Measurements from ENCODE around the gene HOOK1.
"Not testable (repeated sequence)": the region's sequence is repeated elsewhere in the genome, so short reads cannot be mapped to it uniquely, and the experiment has no call there.

Gene HOOK1

DNA sequence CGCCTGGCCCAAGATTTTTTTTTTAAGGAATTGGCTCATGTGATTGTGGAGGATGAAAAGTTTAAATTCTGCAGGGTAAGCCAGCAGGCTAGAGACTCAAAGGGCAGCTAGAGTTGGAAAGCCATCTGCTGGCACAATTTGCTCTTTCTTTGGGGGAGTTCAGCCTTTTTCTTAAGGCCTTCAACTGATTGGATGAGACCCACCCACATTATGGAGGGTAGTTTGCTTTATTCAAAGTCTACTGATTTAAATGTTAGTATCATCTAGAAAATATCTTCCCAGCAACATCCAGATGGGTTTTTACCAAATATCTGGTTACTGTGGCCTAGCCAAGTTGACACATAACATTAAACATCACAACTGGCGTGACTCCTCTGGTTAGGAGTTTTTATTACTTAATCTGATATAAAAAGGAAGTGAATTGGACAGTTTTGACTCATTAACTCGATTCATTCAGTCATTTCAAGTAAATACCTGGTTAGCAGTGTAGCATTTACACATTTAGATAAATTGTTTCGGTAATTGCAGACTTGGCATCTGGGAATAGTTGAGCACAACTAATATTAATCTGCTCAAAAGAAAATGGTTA lies 12.4 kb downstream of the HOOK1 start:
- no peak for DNase-seq

DNA sequence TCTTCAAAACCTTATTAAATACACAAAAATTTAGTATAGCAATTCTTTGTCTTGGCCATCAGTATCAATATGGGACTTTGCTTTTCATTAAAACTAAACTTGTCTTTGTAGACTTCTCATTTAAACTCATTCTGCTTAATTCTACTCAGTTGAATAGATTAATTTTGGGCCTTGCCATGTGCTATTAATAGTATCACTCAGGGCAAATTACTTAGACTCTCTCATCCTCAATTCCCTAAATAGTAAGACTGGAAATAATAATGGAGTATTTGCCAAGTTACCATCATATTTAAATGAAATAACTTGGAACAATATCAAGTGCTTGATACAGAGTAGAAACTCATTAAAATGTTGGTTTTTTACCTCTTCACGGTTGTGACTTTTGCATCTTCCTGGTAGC lies 13.4 kb downstream of the HOOK1 start:
- DNase-seq = no peak

DNA sequence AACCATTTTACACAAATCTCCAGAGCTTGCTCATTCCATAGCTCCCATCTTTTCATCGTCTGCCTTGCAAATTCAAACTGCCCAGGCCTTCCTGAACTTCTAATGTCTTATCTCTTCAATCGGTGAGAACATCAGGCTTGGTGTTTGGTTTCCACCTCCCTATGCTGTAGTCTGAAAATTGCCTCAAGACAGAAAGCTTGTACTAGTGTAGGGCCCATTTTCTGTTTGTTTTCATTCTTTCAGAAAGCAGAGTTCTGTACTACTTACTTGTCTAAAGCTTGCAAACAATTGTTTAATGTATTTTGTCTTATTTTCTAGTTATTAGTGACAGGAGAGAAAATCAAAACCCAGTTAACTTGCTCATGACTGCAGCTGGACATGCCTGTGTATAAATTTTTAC lies 16.8 kb downstream of the HOOK1 start:
- no peak for DNase-seq

DNA sequence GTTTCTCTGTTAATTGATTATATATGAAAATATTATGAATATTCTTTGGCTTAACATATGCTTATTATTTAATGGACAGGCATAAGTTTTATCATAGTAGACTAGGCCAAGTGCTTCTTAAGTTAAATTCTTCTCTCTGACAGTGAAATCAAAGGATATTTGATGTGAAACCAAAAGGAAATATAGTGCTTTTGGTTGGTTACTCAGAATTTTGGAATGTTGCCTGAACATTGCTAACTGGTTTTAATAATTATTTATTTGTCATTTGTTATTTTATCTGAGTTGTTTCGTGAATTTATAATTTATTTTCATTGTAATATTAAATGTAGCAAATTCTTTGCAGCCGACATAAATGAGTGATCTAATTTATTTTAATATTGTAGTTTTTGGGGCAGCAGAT lies 18.3 kb downstream of the HOOK1 start:
- no peak for DNase-seq

DNA sequence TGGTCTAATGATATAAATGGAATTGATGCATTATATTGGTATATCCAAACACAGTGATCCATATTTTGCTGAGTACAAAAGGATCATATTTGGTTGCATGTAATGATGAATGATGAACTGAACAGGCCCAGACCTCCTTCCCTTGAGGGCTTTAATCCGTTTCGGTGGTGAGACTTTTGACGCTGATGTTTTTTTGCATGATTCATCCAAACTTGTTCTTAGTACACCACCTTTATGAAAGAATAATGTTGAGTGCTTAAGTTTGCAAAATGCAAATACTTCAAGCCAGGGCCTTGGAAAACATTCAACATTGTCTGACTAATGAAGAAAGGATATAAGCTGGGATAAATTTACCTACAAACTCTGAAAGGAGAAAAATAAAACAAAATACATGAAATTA lies 19.2 kb downstream of the HOOK1 start:
- DNase-seq = no peak

DNA sequence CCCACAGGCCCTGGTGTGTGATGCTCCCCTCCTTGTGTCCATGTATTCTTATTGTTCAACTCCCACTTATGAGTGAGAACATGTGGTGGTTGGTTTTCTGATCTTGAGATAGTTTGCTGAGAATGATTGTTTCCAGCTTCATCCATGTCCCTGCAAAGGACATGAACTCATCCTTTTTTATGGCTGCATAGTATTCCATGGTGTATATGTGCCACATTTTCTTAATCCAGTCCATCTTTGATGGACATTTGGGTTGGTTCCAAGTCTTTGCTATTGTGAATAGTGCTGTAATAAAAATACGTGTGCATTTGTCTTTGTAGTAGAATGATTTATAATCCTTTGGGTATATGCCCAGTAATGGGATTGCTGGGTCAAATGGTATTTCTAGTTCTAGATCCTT lies 23.1 kb downstream of the HOOK1 start:
- DNase-seq = not testable (repeated sequence)

DNA sequence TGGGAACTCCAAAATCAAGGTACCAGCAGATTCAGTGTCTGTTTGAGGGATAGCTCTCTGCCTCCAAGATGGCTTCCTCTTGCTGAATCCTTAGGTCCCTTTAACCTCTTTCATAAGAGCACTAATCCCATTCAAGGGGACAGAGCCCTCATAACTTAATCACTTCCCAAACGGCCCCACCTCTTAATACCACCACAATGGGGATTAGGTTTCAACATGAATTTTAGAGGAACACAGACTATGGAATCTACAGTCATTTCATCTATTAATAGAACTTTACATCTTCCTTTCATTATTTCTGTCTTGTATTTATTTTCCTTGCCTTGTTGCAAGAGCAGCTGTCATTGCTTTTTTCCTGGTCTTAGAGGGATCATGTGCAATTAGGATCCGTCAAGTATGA lies 30.3 kb downstream of the HOOK1 start:
- DNase-seq = no peak

DNA sequence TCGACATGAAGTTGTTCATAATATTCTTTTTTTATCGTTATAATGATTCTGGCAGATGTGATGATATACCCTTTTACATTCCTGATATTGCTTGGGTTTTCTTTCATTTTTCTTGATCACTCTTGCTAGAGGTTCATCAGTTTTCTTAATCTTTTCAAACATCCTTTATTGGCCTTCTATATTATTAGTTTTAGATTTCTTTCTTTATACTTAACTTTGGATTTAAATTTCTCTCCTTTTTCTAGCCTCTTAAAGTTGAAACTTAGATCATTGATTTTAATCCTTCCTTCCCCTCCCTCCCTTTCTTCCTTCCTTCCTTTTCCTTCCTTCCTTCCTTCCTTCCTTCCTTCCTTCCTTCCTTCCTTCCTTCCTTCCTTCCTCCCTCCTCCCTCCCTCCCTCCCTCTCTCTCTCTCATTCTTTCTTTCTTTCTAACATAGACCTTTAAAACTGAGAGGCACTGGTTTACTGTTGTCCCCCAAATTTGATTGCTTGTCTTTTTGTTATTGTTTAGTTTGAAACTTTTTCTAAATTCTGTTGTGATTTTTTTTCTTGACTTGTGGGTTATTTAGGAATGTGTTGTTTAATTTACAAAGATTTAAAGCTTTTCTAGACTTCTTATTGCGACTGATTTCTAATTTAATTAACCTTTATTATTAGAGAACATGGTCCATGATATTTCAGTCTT lies 31.6 kb downstream of the HOOK1 start:
- DNase-seq = no peak

DNA sequence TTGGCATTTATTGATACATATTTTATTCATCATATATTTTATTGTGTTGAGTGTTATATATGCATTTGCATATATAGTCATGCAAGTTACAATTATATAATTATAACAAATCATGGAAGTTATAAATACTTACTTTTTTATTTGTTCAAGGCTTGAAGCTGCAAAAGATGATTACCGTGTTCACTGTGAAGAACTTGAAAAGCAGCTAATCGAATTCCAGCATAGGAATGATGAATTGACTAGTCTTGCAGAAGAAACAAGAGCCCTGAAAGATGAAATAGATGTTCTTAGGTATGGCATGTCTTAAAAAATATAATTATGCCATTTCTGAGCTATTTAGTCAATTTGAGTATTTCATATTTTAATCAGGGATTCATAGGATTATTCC lies 32.1 kb downstream of the HOOK1 start:
- DNase-seq = no peak

DNA sequence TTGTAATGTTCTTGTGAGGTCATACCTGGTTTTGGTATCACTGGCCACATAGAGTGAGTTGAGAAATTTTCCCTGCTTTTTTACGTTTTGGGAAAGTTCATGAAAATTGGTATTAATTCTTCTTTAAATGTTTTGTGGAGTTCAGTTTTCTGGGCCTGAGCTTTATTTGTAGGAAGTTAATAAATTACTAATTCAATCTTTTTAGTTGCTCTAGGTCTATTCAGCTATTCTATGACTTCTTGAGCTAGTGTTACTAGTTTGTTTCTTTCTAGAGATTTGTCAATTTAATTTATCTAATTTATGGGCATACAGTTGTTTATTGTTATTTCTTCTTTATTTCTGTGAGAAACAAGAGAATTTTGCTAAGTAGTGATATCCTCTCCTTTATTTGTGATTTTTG lies 37.4 kb downstream of the HOOK1 start:
- no peak for DNase-seq

DNA sequence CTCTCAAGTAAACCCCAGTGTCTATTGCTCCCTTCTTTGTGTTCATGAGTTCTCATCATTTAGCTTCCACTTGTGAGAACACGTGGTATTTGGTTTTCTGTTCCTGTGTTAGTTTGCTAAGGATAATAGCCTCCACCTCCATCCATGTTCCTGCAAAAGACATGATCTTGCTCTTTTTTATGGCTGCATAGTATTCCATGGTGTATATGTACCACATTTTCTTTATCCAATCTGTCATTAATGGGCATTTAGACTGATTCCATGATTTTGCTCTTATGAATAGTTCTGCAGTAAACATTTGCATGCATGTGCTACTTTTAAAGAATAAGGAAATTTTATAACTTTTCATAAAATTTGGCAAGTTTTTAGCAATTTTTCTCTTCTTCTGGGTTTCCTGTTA lies 40.5 kb downstream of the HOOK1 start:
- not testable (repeated sequence) for DNase-seq

DNA sequence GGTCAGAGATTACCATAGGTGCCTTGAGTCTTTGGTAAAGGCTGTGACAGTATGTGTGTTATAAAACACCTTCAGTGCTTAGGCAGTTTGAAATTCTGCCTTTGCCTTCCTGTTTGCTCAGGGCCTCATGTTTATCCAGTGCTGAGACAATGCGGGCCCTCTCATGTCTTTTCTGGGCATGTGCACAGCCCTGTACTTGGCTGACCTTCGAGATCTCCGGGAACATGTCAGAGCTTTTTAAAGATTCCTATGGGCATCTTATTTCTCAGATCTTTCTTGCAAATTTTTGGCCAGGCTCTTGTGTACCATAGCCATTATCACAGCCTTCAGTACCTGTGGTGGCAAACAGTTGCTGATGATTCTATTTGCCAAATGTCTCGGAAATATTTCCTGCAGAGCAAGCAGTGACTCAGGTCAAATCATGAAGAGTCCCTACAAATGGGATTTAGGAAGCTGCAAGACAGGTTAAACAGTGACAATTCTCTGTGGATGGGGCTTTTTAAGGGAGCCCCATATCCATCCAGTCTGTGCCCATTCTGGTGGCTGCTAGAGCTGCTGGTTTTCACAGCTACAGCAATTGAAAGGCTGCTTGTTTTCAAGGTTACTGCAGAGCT lies 42.1 kb downstream of the HOOK1 start:
- no peak for DNase-seq

DNA sequence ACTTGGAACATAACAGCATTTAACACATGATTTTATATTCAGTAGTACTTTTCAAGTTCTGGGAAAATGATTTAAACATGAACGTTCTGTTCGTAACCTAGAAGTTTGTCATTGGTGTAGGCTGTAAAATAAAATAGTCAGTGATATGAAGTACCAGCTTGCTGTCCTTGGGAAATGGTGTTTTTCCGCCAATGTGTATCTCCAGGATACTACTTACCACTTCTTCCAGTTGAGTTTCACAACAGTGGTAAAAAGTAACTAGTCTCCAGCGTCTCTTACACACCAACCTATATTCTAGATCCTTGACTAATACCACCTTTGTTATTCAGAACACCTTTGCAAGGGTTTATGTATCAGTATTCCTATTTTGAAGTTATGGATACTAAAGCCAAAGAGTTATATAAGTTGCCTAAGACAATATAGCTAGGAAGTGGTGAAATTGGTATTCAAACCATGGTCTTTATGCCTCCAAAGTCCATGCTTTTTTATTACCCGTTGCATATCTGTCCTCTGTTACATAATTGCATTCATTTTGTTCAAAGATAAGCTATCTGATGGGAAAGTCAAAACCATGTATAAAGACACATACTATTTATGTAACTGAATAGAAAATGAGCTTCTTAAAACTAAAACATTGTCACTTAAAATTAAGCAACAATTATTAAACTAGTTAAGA lies 43.1 kb downstream of the HOOK1 start:
- peak; percentile 8 for DNase-seq

DNA sequence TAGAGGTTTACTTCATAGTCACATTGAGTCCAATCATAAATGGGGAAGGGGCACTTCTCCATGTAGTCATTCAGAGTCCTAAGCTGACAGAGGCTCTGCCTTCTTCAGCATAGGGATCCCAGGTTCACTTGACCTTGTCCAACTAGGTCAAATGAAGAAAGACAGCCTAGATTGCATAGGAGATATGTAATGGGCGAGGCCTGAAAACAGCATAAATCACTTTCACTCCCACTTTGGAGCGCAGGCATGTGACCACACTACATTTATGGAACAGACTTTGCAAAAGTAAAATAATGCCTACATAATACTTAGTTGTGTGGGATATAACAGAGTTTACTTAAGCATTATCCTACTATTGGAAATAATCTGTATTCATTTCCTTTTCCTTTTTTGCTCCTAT lies 51.7 kb downstream of the HOOK1 start:
- no peak for DNase-seq

DNA sequence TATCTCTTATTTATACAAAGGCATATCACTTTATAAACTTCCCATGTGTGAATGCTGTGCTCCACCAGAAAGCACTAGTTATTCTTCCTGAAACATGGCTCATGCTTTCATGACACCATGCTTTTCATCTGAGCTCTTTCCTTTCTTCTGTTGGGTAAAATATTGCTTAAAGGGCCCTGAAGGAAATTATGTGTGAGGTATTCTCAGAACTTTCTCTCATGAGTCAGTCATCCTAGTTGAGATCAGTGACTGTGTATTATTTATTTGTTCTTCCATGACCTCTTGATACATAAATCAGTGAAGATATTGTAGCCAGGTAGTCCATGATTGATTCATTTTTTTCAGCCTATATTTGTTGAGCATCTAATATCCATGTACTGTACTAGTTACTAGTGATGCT lies 57.0 kb downstream of the HOOK1 start:
- DNase-seq = no peak

DNA sequence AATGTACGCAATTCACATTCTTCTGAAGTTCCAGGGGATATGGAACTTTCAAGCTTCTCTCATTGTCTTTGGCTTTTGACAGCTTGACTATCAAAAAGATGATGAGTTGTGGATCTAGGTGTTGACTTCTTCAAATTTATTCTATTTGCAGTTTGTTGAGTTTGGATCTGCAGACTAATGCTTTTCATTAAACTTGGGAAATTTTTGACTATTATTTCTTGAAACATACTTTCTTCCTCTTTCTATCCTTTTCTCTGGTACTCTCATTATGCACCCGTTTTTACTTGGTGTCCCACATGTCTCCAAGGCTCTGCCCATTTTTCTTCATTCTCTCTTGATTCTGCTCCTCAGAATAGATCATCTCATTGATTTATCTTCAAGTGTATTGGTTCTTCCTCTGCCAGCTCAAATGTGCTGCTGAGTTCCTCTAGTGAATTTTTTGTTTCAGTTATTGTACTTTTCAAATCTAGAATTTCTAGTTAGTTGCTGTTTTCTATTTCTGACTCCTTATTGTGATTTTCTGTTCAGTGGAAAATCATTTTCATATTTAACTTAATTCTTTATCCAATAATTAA lies 62.4 kb downstream of the HOOK1 start:
- DNase-seq = no peak

DNA sequence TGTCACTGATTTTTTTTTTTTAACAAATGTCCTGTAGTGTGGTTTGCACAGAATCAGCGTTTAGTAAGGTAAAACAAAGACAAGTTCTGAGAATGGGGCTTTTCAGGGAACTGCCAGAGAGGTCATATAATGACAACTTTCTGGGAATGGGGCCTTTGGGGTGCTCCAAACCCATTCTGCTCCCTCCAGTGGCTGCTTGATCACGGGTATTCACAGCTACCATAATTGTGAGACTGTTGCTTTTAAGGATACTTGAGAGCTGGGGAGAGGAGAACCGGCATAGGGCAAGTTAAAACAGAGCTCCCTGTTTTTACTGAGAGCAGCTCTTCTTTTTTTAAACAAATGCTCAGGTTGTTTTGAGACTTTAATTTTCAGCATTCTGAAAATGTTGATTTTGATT lies 63.6 kb downstream of the HOOK1 start:
- DNase-seq = no peak

DNA sequence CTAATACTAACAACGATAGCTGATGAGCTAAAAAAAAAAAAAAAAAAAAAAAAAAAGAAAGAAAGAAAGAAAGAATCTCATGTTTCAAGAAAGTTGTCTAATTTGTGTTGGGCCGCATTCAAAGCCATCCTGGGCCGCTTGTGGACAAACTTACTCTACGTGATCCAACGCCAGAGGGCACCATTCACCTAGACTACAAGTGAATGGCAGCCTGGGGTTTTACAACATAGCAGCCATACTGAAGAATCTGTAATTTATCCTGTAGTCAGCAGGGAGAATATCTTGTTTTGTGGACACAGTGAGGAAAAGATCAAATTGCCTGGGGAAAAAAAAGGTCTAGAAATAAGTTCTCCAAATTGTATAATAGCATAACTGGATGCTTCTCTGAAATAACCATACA lies 64.8 kb downstream of the HOOK1 start:
- DNase-seq = peak; percentile 89

DNA sequence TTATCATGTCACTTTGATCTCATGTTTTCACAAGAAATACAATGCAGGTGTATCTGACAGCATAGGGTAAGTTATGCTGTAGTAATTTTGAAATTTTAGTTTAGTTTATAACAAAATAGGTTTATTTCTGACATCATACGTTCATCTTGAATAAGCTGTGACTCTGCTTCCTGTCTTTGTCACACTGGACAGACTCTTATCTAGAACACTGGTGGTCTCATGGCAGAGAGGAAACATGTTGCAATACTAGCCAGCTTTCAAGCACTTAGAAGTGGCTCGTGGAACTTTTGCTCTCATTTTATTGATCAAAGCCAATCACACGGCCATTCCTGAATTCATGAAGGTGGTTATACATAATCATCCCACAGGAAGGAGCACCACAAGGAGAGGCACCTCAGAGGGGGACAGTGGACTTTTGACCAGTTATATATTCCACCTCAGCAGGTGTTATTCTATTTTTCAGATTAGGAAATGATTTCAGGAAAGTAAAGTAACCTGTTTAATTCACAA lies 65.3 kb downstream of the HOOK1 start:
- peak; percentile 77 for DNase-seq

DNA sequence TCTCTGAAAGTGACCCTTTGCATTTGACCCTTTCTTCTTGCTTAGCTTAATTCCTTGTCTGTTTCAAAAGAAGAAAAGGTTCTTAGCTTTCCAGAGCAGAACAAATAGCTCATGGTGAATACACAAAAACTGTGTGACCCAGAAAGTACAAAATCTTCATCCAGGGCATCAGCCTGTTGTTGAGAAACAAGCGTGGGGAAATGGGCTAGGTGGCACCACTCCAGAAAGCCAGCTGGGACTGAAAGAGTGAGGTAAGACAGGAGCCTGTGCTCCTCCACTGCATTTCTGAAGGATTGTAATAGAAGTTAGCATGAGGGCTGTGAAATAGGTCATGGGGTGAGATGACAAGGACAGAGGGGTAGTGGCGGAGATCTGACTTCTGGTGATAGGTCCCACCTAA lies 66.0 kb downstream of the HOOK1 start:
- DNase-seq = peak; percentile 20

DNA sequence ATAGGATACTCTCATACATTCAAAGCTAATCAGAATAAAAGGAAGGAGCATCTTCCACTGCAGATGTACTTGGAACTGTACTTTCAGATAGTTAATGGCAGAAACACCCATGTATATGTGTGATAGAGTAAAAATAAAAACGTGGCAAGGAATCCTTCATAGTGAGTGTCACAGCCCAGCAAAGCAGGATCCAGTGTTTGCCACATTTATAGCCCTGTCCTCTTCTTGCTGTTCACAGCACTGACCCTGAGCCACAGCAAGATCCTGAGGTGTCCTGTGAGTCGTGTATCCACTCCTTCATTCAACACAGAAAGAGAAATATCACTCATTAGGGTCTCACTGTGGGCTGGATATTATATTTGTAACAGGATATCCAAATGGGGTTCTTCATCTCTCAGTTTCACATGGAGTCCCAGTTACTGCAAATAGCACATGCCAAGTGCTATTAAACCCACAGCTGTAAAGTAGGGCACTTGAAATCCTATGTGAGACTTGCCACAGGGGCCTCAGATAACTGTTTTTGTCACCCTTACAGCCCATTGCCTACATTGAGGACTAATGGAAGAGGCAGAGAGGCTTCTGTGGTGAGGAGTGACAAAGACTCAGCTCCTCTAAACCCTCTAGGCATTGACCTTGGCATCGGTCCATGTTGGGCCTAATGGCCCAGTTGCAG lies 70.5 kb downstream of the HOOK1 start:
- no peak for DNase-seq

DNA sequence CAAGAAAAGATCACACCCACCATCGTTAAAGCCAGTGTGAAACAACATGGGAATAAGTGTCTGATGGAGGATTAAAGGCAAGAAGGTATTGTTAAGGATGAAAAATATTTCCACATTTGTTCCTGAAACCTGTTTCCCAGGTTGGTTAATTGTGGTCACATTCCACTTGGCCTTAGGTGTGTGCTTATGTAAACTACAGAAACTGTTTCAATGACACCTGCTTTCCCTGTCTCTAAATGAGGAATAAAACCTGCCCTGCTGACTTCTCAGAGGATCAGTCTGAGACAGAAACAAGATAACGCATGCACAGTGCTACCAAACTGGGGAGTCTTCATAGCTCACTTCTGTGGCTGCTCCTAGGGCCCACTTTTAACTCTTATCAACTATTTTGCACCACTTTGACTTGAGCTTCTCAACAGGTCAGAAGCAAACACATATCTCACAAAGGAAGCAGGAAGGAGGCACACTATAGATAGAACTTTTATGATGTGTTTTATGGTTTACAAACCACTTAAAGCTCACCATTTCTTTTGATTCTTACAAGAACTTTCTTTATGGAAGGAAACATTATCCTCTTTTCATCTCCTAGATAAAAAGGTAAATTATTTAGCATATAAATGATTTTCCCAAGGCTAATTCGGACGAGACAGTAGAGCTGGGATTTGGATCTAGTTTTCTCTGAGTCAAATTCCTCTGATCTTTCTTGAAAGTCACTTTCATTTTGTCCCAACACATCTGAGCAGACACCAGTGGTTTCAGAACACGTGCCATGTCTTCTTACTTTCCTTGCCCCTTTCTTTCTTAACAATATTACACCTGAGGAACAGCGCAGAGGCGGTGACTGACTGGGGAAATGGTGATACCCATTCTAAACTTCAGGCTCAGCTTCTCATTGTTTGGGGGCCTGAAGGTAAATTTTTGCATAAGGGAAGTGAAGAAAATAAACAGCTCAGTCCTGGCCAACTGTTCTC lies 78.4 kb downstream of the HOOK1 start:
- DNase-seq = peak; percentile 24
